CD8-positive, alpha-beta memory T cell (primary cell): Measurements from ENCODE around the gene SEC11C. TPM values are rescaled to one million over a fixed set of nuclear protein-coding genes. Genes with fewer than 3 reads are reported as not detected.

Source experiments
- CTCF ChIA-PET: fragments of 350-600 bp; sonication (Branson Sonifier 250); formaldehyde crosslinking; loops from one replicate; lab custom pipeline; 2021; ENCODE audit warnings: antibody characterized with exemption; lab: Charles Lee
- POLR2A ChIA-PET: fragments of 350-600 bp; sonication (Branson Sonifier 250); formaldehyde crosslinking; loops from one replicate; lab custom pipeline; 2021; ENCODE audit warnings: antibody characterized with exemption; lab: Charles Lee
- DNase-seq, 5 donors: peaks; one replicate each; pipeline versions ENCODE4 v3.0.0 to v3.0.0-alpha.2; 2020 to 2022; ENCODE audit warnings: mixed read lengths in 1 of 5
- H3K27ac ChIP-seq: one replicate; pipeline ENCODE4 v1.7.0; 2013; ENCODE audit warnings: low read depth, mild to moderate bottlenecking, low read length, moderate library complexity
- H3K27me3 ChIP-seq: 2 replicates; pipeline ENCODE4 v1.7.0; 2013; ENCODE audit warnings: low read length, mild to moderate bottlenecking; ENCODE audit not compliant: insufficient read depth, poor library complexity, severe bottlenecking
- H3K36me3 ChIP-seq: 2 replicates; pipeline ENCODE4 v1.7.0; 2013; ENCODE audit warnings: mild to moderate bottlenecking, low read length, moderate library complexity; ENCODE audit not compliant: insufficient read depth
- H3K4me1 ChIP-seq: 2 replicates; pipeline ENCODE4 v1.7.0; 2013; ENCODE audit warnings: mild to moderate bottlenecking, low read length, moderate library complexity; ENCODE audit not compliant: insufficient read depth
- H3K4me3 ChIP-seq: 2 replicates; pipeline ENCODE4 v1.7.0; 2013; ENCODE audit warnings: mild to moderate bottlenecking, low read length
- H3K9me3 ChIP-seq: 2 replicates; pipeline ENCODE4 v1.7.0; 2013; ENCODE audit warnings: mild to moderate bottlenecking, low read length
- H3K27ac Mint-ChIP-seq, 8 donors: one replicate each; pipeline ENCODE4 v1.8.0; 2020 to 2021; ENCODE audit warnings: mixed read lengths in 8 of 8, mild to moderate bottlenecking in 6 of 8, inconsistent platforms in 3 of 8, moderate library complexity in 3 of 8
- H3K27me3 Mint-ChIP-seq, 2 donors: one replicate each; pipeline ENCODE4 v1.8.0; 2020 to 2021; ENCODE audit warnings: mixed read lengths in 2 of 2, mild to moderate bottlenecking in 1 of 2, moderate library complexity in 1 of 2
- H3K36me3 Mint-ChIP-seq, 3 donors: one replicate each; pipeline ENCODE4 v1.8.0; 2020 to 2021; ENCODE audit warnings: mixed read lengths in 3 of 3, inconsistent platforms in 1 of 3, mild to moderate bottlenecking in 1 of 3
- H3K4me1 Mint-ChIP-seq, 3 donors: one replicate each; pipeline ENCODE4 v1.8.0; 2020 to 2021; ENCODE audit warnings: mixed read lengths in 3 of 3, inconsistent platforms in 1 of 3, mild to moderate bottlenecking in 1 of 3
- H3K4me3 Mint-ChIP-seq, 7 donors: one replicate each; pipeline ENCODE4 v1.8.0; 2020 to 2021; ENCODE audit warnings: mixed read lengths in 7 of 7, mild to moderate bottlenecking in 6 of 7, moderate library complexity in 4 of 7, inconsistent platforms in 2 of 7
- H3K9me3 Mint-ChIP-seq, 5 donors: one replicate each; pipeline ENCODE4 v1.8.0; 2020 to 2022; ENCODE audit warnings: mixed read lengths in 5 of 5, mild to moderate bottlenecking in 3 of 5, moderate library complexity in 2 of 5, inconsistent platforms in 1 of 5
- polyA plus RNA-seq: library from polyadenylated mRNA; unstranded; fragments of 300-500 nt; fragmentation: Illumina TruSeq; gene quantifications from one replicate; pipeline ENCODE4 v1.2.3, GENCODE V29; 2021
- total RNA-seq, 2 experiments: library from RNA; stranded (reverse); gene quantifications; one replicate each; pipeline ENCODE4 v1.2.3, GENCODE V29; 2021

The SEC11C gene
- total RNA-seq: 100 to 1,000 TPM; 166 to 177 TPM
- polyA plus RNA-seq: 209 TPM

DNA sequence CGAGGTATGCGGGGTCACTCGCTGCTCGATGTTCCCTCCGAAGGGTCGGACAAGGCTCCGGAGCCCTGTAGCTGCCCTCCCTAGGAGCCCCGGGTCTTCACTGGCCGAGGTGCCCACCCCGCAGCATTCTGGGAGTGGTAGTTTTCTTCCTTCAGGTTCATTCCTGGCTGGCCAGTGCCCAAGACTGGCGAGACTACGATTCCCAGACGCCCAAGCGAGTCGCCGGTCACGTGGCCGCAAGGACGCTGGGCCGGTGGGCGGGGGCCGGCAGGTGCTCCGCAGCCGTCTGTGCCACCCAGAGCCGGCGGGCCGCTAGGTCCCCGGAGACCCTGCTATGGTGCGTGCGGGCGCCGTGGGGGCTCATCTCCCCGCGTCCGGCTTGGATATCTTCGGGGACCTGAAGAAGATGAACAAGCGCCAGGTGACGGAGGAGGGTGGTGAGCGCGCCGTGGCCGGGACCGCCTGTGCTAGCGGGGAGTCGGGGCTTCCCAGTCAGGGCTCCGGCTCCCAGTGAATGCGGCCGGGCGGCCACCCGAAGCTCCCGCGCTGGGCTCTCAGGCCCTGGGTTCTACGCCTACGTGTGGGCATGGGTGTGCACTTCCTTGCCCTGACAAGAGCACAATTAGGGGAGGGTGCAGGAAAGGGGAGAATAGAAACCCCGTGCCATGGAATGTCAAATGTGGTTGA lies at the start of gene SEC11C:
Gene SEC11C (plus strand): TSS at position 270 of the 687 bp plus-strand sequence. CDS start 65 bp downstream, at position 335.
- Histone ChIP-seq H3K4me3 (peak within 1 kb of the TSS; percentile 97), H3K9me3 (no peaks in the 10 kb centered on the region), H3K27me3 (no peaks in the 10 kb centered on the region), H3K27ac (peak within 1 kb of the TSS; percentile 98), H3K36me3 (no peaks in the 10 kb centered on the region), H3K4me1 (peaks cover 17% of the 10 kb centered on the region)
- peak; percentile 92 to 98 (median 96) for DNase-seq
- H3K4me3 Mint-ChIP-seq: peak within 1 kb of the TSS; percentile 93 to 98 (median 96)
- H3K9me3 Mint-ChIP-seq: no peaks in the 10 kb centered on the region
- H3K27ac Mint-ChIP-seq: peak within 1 kb of the TSS; percentile 98 to 100 (median 100)
- CTCF ChIA-PET: no interaction called here
- POLR2A ChIA-PET: interaction anchor here (1.0 kb wide), 1 partner anchor 220 kb away, joined by 3 read pairs; the partner anchor contains the start of gene LMAN1
- H3K27me3 Mint-ChIP-seq: peaks cover 2 to 24% of the 10 kb centered on the region in 2 donors
- H3K36me3 Mint-ChIP-seq: peaks cover 0 to 5% (median 0%) of the 10 kb centered on the region in 3 donors
- H3K4me1 Mint-ChIP-seq: peaks cover 39 to 55% (median 46%) of the 10 kb centered on the region in 3 donors

DNA sequence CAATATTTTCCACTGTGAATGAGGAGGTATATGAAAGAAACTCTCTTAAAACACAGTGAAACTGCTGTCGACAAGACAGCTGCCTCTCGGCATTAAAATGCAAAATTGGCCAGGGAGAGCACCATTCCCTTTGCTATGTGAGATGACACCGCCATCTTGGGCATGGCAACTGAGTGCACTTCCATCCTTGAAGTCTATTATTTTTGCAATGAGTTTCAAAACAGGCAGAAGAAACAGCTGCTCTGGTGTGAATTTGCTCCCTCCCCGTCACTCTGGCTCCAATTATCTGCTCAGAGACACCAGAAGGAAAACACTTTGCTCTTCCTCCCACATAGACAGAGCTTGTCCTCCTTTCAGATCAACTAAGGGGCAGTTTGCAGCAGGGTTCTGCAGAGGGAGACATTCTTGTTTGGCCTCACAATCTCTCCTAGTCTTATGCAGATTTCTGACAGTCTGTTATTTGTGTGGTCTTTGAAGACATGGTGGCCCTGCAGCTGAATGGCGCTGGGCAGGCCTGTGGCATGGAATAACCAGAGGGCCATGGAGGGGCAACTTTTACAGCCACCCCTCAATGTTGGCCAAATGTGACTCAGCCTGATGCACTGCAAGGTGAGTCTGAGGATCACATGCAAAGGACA lies 48.6 kb upstream of the SEC11C start:
- POLR2A ChIA-PET: no interaction called here
- Mint-ChIP-seq H3K27me3 (peaks cover 9 to 25% of the 10 kb centered on the region in 2 donors), H3K27ac (no peak overlapping the region), H3K36me3 (no peaks in the 10 kb centered on the region), H3K9me3 (peaks cover 0 to 3% (median 0%) of the 10 kb centered on the region in 5 donors), H3K4me3 (no peak overlapping the region), H3K4me1 (no peaks in the 10 kb centered on the region)
- CTCF ChIA-PET: interaction anchor here (0.7 kb wide), 1 partner anchor 309 kb away, joined by 3 read pairs; no protein-coding TSS in a partner anchor
- H3K4me1 ChIP-seq: no peaks in the 10 kb centered on the region
- H3K4me3 ChIP-seq: no peak overlapping the region
- no peaks in the 10 kb centered on the region for H3K36me3 ChIP-seq
- no peak for DNase-seq
- no peaks in the 10 kb centered on the region for H3K27me3 ChIP-seq
- H3K9me3 ChIP-seq: no peaks in the 10 kb centered on the region
- no peak overlapping the region for H3K27ac ChIP-seq

DNA sequence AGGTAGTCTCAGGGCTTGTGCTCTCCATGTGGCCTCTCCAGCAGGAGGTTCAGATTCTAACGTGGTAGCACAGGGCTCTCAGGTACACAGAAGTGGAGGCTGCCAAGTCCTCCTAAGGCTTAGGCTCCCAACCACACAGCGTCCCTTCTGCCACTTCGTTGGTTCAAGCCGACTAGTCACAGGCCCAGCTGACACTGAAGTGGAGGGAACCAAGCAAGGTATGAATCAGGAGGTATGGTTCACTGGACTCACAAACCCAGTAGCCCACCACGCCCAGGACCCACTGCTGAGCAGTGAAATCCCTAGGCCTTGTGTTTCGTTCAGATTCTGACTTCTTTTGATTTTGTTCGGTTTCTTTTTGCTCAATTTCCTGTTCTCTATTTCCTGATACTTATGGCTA lies 46.0 kb upstream of the SEC11C start:
- no peaks in the 10 kb centered on the region for H3K9me3 ChIP-seq
- H3K4me1 ChIP-seq: no peaks in the 10 kb centered on the region
- ChIA-PET POLR2A (no interaction called here), CTCF (no interaction called here)
- Mint-ChIP-seq H3K27ac (no peak overlapping the region), H3K4me3 (no peak overlapping the region), H3K27me3 (peaks cover 6 to 28% of the 10 kb centered on the region in 2 donors), H3K9me3 (peaks cover 0 to 3% (median 0%) of the 10 kb centered on the region in 5 donors), H3K4me1 (no peaks in the 10 kb centered on the region), H3K36me3 (no peaks in the 10 kb centered on the region)
- H3K27me3 ChIP-seq: no peaks in the 10 kb centered on the region
- no peak overlapping the region for H3K27ac ChIP-seq
- no peaks in the 10 kb centered on the region for H3K36me3 ChIP-seq
- no peak for DNase-seq
- H3K4me3 ChIP-seq: no peak overlapping the region

DNA sequence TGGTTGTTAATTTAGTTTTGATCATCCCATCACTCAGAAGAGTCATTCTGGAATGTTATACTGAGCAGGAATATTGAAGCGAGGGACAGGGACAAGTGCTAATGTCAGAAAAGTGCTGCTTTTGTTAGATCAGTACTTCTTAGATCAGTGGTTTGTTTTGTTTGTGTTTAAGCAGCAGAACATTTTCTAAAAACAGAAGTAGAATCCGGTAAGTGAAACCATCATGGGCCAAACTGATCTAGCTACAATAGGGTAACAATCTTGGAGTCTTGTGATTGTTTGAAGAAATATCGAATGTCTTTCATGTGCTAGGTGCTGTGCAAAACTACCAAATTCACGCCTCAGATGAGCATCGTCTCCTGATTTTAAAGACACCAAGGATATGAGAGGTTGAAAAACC lies 45.1 kb upstream of the SEC11C start:
- ChIA-PET CTCF (no interaction called here), POLR2A (no interaction called here)
- Mint-ChIP-seq H3K4me1 (no peaks in the 10 kb centered on the region), H3K4me3 (no peak overlapping the region), H3K9me3 (peaks cover 0 to 3% (median 0%) of the 10 kb centered on the region in 5 donors), H3K36me3 (no peaks in the 10 kb centered on the region), H3K27ac (no peak overlapping the region), H3K27me3 (peaks cover 5 to 23% of the 10 kb centered on the region in 2 donors)
- Histone ChIP-seq H3K9me3 (no peaks in the 10 kb centered on the region), H3K27ac (no peak overlapping the region), H3K36me3 (no peaks in the 10 kb centered on the region), H3K4me1 (no peaks in the 10 kb centered on the region), H3K27me3 (no peaks in the 10 kb centered on the region), H3K4me3 (no peak overlapping the region)
- no peak for DNase-seq

DNA sequence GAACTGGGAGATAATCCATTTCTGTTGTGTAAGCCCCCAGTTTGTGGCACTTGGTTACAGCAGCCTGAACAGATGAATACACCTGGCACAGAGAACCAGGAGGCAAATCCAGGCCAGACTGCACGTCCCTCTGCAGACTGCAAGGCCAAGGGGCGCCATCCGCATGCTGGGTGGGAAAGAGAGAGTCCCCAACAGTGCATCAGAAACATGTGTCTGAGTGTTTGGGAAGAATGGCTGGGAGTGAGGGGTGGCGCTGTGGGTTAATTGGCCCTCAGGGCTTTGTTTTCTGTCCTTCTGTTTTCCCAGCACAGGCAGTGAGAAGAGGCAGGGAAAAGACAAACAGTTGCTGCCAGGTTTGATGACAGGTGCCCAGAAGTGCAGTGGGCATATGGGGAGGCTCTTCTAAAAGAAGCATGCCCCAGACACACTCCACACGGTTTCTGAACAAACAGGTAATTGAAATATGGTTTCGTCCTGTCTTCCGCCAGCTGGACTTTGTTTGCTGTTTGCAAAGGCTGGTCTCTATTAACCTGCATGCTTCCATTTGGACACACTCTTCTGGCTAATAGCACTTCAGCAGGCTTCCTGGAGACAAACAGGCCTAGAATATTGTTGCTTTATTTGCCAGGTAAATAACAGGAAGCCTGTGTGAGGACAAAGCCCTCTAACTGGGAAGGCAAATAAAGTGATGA lies 43.4 kb upstream of the SEC11C start:
- no peaks in the 10 kb centered on the region for H3K36me3 ChIP-seq
- no peaks in the 10 kb centered on the region for H3K9me3 Mint-ChIP-seq
- ChIA-PET CTCF (no interaction called here), POLR2A (no interaction called here)
- H3K36me3 Mint-ChIP-seq: no peaks in the 10 kb centered on the region
- H3K27ac Mint-ChIP-seq: no peak overlapping the region
- H3K4me3 ChIP-seq: no peak overlapping the region
- H3K27me3 ChIP-seq: peaks cover 4% of the 10 kb centered on the region
- no peak for DNase-seq
- no peak overlapping the region for H3K4me3 Mint-ChIP-seq
- no peak overlapping the region for H3K27ac ChIP-seq
- H3K4me1 ChIP-seq: no peaks in the 10 kb centered on the region
- H3K4me1 Mint-ChIP-seq: no peaks in the 10 kb centered on the region
- peaks cover 5 to 22% of the 10 kb centered on the region in 2 donors for H3K27me3 Mint-ChIP-seq
- H3K9me3 ChIP-seq: no peaks in the 10 kb centered on the region

DNA sequence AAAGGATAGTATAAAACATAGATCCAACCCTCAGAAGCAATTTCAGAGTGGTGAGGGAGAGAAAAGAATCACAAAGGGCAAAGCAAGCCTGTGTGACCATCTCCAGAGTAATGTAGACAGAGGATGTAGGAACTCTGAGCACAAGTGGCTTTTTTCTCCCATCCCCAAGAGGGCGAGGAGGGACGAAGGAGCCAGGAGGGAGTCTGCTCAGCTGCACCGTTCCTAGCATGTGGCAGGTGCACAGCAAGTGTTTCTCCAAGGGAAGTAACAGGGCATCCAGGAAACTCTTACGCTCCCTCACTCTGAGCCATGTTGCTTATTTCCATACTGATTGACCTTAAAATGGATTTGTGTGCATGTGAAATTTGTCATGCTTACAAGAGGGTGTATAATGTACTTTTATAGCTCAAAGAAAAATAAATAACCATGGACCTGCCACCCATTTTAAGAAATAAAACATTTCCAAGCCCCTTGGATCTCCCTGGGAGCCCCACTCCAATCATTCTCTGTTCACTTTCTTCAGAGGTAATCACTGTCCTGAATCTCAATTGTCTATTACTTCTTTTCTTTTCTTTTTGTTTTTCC lies 37.8 kb upstream of the SEC11C start:
- H3K4me3 Mint-ChIP-seq: no peak overlapping the region

DNA sequence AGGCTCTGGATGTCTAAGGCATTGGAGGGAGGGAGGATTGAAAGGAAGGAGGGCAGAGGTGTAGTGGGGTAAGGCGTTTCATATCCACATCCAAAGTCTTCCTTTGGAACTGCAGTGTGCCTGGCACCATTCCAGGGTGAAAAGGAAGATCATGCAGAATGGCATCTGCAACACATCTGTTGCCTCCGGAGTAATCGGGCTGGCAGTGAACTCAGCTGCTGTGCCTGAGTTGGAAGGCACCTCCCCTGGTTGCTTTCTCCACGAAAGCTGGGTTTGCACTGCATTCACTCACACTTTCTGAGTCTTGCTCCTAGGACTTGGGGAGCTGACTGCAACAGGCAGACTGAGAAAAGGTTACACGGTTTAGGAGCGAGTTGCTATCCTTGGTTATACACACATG lies 30.3 kb upstream of the SEC11C start:
- no peaks in the 10 kb centered on the region for H3K4me1 ChIP-seq
- no peaks in the 10 kb centered on the region for H3K36me3 ChIP-seq
- CTCF ChIA-PET: no interaction called here
- Mint-ChIP-seq H3K4me3 (no peak overlapping the region), H3K9me3 (no peaks in the 10 kb centered on the region), H3K27me3 (peaks cover 27 to 83% of the 10 kb centered on the region in 2 donors), H3K36me3 (no peaks in the 10 kb centered on the region), H3K27ac (no peak overlapping the region), H3K4me1 (no peaks in the 10 kb centered on the region)
- no peak overlapping the region for H3K4me3 ChIP-seq
- no peaks in the 10 kb centered on the region for H3K9me3 ChIP-seq
- DNase-seq: no peak
- no peak overlapping the region for H3K27ac ChIP-seq
- POLR2A ChIA-PET: no interaction called here
- peaks cover 7% of the 10 kb centered on the region for H3K27me3 ChIP-seq

More for the DNA sequence above, 37.8 kb upstream of the SEC11C start:
- Mint-ChIP-seq H3K9me3 (no peaks in the 10 kb centered on the region), H3K4me1 (no peaks in the 10 kb centered on the region), H3K27ac (no peak overlapping the region), H3K27me3 (peaks cover 19 to 42% of the 10 kb centered on the region in 2 donors), H3K36me3 (no peaks in the 10 kb centered on the region)
- no peaks in the 10 kb centered on the region for H3K9me3 ChIP-seq
- POLR2A ChIA-PET: no interaction called here
- no peak overlapping the region for H3K4me3 ChIP-seq
- no peaks in the 10 kb centered on the region for H3K4me1 ChIP-seq
- no peak overlapping the region for H3K27ac ChIP-seq
- H3K36me3 ChIP-seq: no peaks in the 10 kb centered on the region
- no peak for DNase-seq
- CTCF ChIA-PET: no interaction called here
- H3K27me3 ChIP-seq: peaks cover 4% of the 10 kb centered on the region
